ENCODE data around the gene ARMC9. TPM values are rescaled to one million over a fixed set of nuclear protein-coding genes. Genes with fewer than 3 reads are reported as not detected.

ARMC9 gene
- total and polyA plus RNA-seq, 8 donors: 4.5 to 114 (median 11.0) TPM

DNA sequence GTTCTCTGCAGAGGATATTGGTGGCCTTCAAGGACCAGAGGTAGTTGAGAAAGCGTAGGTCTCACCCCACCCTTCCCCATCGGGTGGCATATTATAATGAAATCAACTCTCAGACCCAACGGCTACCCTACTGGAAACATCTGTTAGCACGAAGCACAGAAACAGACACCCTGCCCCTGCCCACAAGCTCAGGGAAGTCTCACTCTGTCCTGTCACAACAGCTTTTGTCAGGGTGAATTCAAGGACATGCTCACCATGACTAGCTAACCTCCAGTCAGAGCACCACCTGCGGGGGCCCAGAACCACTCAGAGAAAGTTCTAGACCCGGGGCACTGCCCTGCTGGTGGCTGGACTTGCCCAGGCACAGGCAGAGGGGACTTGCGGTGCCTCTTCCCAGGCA is 193.6 kb downstream of the ARMC9 start:
- Histone ChIP-seq H3K27me3 (peaks cover 0 to 42% (median 19%) of the 10 kb centered on the region in 3 donors), H3K27ac (no peak overlapping the region), H3K9me3 (no peaks in the 10 kb centered on the region), H3K36me3 (no peaks in the 10 kb centered on the region), H3K4me3 (no peak overlapping the region), H3K4me1 (peaks cover 20 to 34% (median 26%) of the 10 kb centered on the region in 4 donors)
- intact Hi-C loops (cut with DNase I; ENCODE audit: low total_unique reads): no loop called here
- DNase-seq: no peak
- TF ChIP-seq POLR2AphosphoS5 (IDR thresholded peaks at IDR 0.05) (no peak), EP300 (IDR thresholded peaks at IDR 0.05) (no peak), POLR2A (IDR thresholded peaks at IDR 0.05) (no peak)
- TF ChIP-seq, protein P1, sequence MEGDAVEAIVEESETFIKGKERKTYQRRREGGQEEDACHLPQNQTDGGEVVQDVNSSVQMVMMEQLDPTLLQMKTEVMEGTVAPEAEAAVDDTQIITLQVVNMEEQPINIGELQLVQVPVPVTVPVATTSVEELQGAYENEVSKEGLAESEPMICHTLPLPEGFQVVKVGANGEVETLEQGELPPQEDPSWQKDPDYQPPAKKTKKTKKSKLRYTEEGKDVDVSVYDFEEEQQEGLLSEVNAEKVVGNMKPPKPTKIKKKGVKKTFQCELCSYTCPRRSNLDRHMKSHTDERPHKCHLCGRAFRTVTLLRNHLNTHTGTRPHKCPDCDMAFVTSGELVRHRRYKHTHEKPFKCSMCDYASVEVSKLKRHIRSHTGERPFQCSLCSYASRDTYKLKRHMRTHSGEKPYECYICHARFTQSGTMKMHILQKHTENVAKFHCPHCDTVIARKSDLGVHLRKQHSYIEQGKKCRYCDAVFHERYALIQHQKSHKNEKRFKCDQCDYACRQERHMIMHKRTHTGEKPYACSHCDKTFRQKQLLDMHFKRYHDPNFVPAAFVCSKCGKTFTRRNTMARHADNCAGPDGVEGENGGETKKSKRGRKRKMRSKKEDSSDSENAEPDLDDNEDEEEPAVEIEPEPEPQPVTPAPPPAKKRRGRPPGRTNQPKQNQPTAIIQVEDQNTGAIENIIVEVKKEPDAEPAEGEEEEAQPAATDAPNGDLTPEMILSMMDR (IDR thresholded peaks at IDR 0.05): no peak
- WGBS, 5 donors: 70 to 83% (median 81%) methylated on average over 6 to 7 of the region's 7 CpGs

DNA sequence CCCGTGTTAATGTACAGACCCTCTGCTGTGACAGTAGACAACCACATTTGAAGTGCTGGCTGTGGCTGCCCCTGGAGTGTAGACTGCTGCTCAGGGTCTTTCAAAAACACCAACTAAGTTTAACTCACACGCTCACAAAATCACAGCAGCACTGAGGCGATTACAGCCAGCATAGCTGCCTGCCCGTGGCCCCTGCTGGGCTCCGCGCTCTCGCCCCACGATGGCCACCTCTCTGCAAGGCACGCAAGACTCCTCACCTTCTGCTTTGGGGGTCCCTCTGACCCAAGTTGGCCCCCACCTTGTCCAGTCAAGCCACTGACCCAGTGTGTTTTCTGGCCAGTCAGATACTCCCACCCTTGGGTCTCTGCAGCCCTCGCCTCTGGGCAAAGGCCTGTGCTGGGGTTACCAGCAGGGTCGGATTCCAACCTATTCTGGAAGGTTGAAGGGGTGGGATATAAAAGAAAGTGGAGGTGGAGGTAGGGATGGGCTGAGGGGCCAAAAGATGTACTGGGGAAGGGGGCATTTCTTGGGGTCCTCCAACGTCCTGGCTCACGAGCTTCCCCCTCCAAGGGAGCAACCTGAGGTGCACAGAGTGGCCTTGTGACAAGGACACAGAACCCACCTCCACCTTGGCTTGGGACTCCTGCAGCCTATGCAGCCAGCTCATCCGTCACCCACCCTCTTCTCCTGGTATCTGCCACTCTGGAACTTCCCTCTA is 194.2 kb downstream of the ARMC9 start:
- no peak for TF ChIP-seq POLR2A (IDR thresholded peaks at IDR 0.05)
- no peaks in the 10 kb centered on the region for H3K9me3 ChIP-seq
- 92 to 96% (median 94%) methylated on average over 14 of the region's 14 CpGs for WGBS, 5 donors
- H3K4me1 ChIP-seq: peaks cover 20 to 36% (median 26%) of the 10 kb centered on the region in 4 donors
- peaks cover 0 to 2% (median under 1%) of the 10 kb centered on the region in 4 donors for H3K36me3 ChIP-seq
- H3K4me3 ChIP-seq: no peak overlapping the region
- no peak overlapping the region for H3K27ac ChIP-seq
- DNase-seq: no peak
- intact Hi-C loops (cut with DNase I; ENCODE audit: low total_unique reads): no loop called here
- H3K27me3 ChIP-seq: peaks cover 0 to 42% (median 19%) of the 10 kb centered on the region in 3 donors

DNA sequence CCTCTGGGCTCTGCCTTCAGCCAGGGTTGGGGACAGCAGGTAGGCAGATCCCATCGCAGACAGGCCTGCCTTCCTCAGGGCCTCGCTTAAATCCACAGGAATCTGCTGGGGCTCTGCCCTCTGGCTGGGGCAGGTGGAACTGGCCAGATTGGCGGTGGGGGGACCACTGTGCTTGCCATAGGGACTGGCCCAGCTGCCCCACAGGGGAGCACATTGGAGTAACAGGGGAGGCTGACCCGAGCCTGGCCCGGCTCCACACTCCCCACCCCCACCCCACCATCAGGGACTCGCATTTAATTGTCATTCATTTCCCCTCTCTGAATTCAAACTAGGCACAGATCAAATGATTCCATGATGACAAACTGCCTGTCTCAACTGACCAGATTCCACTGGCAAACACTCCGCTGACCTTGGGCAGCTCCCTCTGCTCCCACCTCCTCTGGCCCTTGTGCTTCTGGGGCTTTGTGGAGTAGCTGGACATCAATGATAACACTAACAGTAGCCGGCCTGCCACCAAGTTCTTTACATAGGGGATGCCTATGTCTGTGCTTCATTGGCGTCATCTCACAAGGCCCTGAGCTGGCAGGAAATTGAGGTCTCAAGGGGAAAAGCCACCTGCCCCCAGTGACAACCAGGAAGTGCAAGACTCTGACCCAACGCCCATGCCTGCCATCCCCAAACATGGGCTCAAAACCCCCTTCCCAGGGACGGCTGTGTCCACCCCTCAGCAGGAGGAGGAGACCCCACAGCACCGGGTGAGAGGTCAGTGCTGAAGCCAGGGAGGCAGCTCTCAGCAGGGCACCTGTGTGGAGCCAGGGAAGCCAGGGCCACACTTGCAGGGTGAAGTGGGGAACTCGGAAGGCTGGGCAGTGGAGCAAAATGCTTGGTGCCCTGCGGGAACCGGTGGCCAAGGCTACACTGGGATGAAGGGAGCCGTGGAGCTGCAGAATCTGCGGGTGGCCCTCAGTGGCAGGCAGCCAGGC is 195.0 kb downstream of the ARMC9 start:
- peak in 1 of 2 donors; percentile 53 for DNase-seq
- intact Hi-C loops (cut with DNase I; ENCODE audit: low total_unique reads): no loop called here
- H3K4me3 ChIP-seq: no peak overlapping the region

DNA sequence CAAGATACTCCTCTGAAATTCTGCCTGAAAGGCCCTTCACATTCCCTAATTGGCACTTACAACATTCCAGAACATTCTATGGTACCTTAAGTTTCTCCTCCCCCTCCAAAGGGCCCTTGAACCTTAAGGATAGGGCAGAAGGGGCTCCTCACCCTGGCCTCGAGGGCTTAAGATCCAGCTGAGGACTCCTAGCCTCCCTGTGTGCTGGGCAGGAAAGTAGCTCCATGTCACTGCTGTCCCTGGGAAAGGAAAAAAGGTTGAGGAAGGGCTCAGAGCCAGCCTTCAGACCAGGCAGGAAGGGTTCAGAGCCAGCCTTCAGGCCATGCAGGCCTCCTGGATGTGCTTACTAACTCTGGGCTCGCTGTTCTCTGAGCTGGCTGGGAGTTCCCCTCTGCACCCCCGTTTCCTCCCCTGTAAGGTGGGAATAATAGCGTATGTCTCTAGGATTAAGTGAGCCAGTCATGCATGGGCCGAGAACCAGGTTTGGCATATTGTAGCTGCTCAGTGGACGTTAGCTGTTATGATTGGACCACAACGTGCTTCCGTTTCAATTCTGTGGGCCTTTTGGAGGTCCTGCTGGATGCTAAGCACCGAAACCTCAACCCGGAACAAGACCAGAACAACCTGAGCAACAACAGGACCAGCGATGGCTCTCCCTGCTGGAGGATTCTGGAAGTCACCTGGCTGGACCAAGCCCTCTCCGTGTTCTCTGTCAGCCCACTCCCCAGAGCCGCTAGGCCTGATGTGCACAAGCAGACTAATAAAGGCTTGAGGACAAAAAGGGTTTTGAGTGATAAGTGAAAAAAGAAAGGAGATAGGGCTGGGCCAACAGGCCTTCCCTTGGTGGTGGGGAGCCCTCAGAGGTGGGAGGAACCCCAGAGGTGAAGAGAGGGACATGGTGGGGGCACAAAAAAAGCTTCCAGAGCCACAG is 196.0 kb downstream of the ARMC9 start:
- Histone ChIP-seq H3K27me3 (peaks cover 0 to 42% (median 19%) of the 10 kb centered on the region in 3 donors), H3K36me3 (peaks cover 0 to 21% (median 15%) of the 10 kb centered on the region in 4 donors), H3K9me3 (no peaks in the 10 kb centered on the region), H3K4me3 (peak overlapping the region in 3 of 4 donors; percentile 59 to 73 (median 69)), H3K27ac (peak overlapping the region; percentile 50 to 90 (median 77)), H3K4me1 (peaks cover 17 to 43% (median 30%) of the 10 kb centered on the region in 4 donors)
- peak in 1 of 2 donors; percentile 67 for DNase-seq
- TF ChIP-seq, protein P1 (IDR thresholded peaks at IDR 0.05): peak in 3 of 7 experiments; percentile 8 to 28 (median 27)
- TF ChIP-seq EP300 (IDR thresholded peaks at IDR 0.05) (no peak), POLR2A (IDR thresholded peaks at IDR 0.05) (no peak)
- intact Hi-C loops (cut with DNase I; ENCODE audit: low total_unique reads): loop anchor here (5.0 kb wide), 1 partner anchor 97 kb away; no protein-coding TSS in a partner anchor
- 75 to 81% (median 79%) methylated on average over 13 of the region's 13 CpGs for WGBS, 5 donors

More for the DNA sequence above, 195.0 kb downstream of the ARMC9 start:
- H3K4me1 ChIP-seq: peaks cover 13 to 37% (median 22%) of the 10 kb centered on the region in 4 donors
- TF ChIP-seq, protein P1 (IDR thresholded peaks at IDR 0.05): peak in 1 of 7 experiments; percentile 23
- no peak for TF ChIP-seq POLR2A (IDR thresholded peaks at IDR 0.05)
- H3K27me3 ChIP-seq: peaks cover 0 to 42% (median 19%) of the 10 kb centered on the region in 3 donors
- 71 to 86% (median 85%) methylated on average over 6 to 17 of the region's 17 CpGs for WGBS, 5 donors
- peak overlapping the region in 1 of 5 donors; percentile 42 for H3K27ac ChIP-seq
- H3K9me3 ChIP-seq: no peaks in the 10 kb centered on the region
- H3K36me3 ChIP-seq: peaks cover 0 to 10% (median 8%) of the 10 kb centered on the region in 4 donors
